Mucosa of stomach (tissue), 1 donor: ENCODE results near the gene MIDN.

Experiments
- H3K27me3 ChIP-seq: one replicate; pipeline ENCODE4 v1.7.0; 2013; ENCODE audit warnings: mild to moderate bottlenecking, low read length; ENCODE audit not compliant: control insufficient read depth, insufficient read depth
- H3K36me3 ChIP-seq: one replicate; pipeline ENCODE4 v1.7.0; 2013; ENCODE audit warnings: low read length; ENCODE audit not compliant: control insufficient read depth, insufficient read depth
- H3K4me1 ChIP-seq: one replicate; pipeline ENCODE4 v1.7.0; 2013; ENCODE audit warnings: mild to moderate bottlenecking, low read length; ENCODE audit not compliant: control insufficient read depth, insufficient read depth
- H3K4me3 ChIP-seq: one replicate; pipeline ENCODE4 v1.7.0; 2013; ENCODE audit warnings: low read length
- H3K9ac ChIP-seq: one replicate; pipeline ENCODE4 v1.7.0; 2013; ENCODE audit warnings: mild to moderate bottlenecking, low read length, moderate library complexity
- H3K9me3 ChIP-seq: one replicate; pipeline ENCODE4 v1.7.0; 2013; ENCODE audit warnings: mild to moderate bottlenecking, low read length, moderate library complexity; ENCODE audit not compliant: control insufficient read depth
- donor health status: Pancreatic carcinoma.

MIDN gene

DNA sequence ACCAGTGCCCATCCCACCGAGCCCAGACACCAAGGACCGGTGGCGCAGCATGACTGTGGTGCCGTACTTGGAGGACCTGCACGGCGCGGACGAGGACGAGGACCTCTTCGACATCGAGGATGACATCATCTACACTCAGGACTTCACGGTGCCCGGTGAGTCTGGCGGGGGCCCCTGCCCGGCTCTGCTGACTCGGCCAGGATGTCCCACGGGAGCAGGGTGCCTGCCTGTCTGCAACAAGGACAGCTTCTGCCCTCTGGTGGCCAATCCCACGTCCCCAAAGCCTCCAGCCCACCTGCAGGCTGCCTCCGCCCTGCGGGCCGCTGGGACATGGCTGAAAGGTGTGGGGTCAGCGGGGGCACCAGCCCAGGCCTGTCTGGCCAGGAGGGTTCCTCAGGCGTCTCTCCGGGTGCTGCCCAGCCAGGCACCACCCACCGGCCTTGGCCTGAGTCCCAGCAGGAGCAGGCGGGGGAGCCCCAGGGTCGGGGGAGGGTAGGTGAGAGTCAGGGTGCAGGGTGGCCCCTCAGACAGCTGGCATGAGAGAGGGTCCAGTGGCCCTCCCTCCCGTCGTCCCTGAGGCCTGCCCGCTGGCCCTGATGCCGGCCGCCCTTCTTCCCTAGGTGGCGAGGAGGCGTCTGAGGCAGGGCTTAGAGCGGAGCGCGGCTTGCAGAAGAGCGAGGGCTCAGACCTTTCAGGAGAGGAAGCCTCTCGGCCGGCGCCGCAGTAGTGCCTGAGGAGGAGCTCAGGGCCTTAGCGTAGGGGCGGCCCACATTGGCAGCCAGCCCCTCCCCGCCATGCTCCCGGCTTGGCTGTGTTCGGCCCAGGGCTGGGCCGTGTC is 25.1 kb upstream of the MIDN start:
- Histone ChIP-seq H3K4me1 (peaks cover 3% of the 10 kb centered on the region), H3K4me3 (no peak overlapping the region), H3K9ac (no peak overlapping the region), H3K36me3 (peaks cover 7% of the 10 kb centered on the region), H3K9me3 (no peaks in the 10 kb centered on the region), H3K27me3 (no peaks in the 10 kb centered on the region)

DNA sequence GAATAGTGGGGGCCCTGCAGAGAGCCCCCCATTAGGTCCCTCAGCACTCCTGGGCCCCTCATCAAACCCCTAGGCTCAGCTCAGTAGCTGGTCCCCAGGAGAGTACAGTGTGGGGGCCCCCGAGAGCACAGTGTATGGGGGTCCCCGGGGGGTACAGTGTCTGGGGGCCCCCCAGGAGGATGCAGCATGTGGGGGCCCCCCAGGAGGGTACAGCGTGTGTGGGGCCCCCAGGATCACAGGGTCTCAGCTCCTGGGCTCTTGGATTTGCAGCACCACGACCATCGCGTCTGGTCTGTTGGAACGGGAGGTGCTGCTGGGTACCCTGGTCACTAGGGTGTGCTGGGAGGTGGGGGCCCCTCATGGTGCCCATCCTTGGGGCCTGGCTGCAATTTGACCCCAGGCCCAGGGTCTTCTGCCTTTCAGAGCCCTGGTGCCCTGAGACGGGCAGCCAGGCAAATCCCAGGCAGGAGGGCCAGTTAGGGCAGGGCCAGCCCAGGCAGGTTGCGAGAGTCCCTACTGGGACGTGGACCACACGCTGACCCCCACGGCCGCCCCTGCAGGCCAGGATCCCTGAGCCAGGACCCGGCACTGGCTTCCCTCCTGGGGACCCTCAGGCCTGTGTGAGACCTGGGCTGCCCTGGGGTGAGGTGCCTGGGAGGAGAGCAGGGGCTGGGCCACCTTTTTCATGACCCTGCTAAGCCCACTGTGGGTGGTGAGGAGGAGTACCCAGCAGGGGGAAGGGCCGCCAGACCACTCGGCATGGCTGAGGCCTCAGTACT is 24.1 kb upstream of the MIDN start:
- H3K36me3 ChIP-seq = peaks cover 7% of the 10 kb centered on the region
- no peak overlapping the region for H3K9ac ChIP-seq
- H3K9me3 ChIP-seq = no peaks in the 10 kb centered on the region
- no peak overlapping the region for H3K4me3 ChIP-seq
- peaks cover 3% of the 10 kb centered on the region for H3K4me1 ChIP-seq
- H3K27me3 ChIP-seq = no peaks in the 10 kb centered on the region

DNA sequence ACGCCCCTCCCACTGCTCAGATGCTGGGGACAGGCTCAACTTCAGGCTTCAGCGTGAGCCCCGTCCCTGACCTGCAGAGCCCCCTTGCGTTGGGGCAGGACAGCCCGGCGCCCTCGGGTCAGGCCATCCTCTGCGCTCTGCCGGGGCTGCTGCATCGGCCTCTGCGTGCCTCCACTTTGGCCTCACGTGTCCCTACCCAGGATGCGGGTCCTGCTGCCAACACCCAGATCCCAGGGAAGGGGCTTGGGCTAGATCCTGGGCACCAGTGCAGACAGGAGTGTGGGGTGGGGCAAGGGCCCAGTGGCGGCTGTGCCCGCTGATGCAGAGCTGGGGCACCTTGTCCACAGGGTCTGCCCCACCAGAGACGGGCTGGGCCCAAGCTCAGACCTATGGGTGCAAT is 23.5 kb upstream of the MIDN start:
- no peaks in the 10 kb centered on the region for H3K27me3 ChIP-seq
- H3K4me3 ChIP-seq = no peak overlapping the region
- peaks cover 3% of the 10 kb centered on the region for H3K4me1 ChIP-seq
- no peak overlapping the region for H3K9ac ChIP-seq
- peaks cover 7% of the 10 kb centered on the region for H3K36me3 ChIP-seq
- H3K9me3 ChIP-seq = no peaks in the 10 kb centered on the region

DNA sequence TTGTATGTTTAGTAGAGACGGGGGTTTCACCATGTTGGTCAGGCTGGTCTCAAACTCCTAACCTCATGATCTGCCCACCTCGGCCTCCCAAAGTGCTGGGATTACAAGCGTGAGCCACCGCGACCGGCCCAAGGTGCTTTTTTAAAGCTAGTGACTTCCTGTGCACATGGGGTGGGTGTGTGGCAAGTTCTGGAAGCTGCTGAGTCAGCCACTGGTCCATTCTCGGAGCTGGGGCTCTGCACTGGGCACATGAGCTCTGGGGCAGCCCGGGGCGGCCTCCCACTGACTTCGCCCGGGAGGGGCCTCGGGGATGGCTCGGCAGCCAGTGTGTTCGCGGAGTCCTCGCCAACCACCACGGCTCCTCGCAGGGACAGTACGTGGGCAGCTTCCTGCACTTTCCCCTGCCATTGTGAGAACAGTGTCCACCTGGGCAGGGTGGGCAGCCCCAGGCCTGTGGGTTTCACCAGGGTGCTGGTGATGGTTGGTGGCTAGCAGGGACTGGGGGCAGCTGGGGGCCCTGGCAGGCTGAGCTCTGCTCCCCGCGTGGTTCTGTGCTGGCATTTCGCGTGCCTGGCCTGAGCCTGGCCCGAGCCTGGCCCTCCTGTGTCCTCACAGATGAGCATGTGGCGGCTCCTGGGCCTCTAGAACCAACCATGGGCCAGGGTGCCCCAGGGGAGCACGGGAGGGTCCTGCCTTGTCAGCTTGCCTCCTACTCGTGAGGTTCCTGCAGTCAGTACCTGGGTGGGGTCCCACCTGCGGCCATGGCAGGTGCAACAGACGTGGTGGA is 22.8 kb upstream of the MIDN start:
- Histone ChIP-seq H3K9ac (no peak overlapping the region), H3K4me3 (no peak overlapping the region), H3K4me1 (peaks cover 3% of the 10 kb centered on the region), H3K27me3 (no peaks in the 10 kb centered on the region), H3K36me3 (peaks cover 7% of the 10 kb centered on the region), H3K9me3 (no peaks in the 10 kb centered on the region)

DNA sequence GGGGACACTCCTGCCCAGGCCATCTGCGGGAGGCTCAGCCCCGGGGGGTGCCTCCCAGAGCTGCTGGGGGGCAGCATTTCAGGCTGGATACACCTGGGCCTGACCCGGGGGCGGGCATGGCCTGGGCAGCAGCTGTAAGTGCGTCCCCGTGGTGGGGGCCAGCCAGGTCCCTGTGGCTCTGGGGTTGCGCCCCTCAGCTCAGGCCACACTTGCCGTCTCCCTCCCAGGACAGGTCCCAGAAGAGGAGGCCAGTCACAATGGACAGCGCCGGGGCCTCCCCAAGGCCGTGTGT is 22.2 kb upstream of the MIDN start:
- Histone ChIP-seq H3K27me3 (no peaks in the 10 kb centered on the region), H3K4me3 (no peak overlapping the region), H3K9me3 (no peaks in the 10 kb centered on the region), H3K4me1 (peaks cover 3% of the 10 kb centered on the region), H3K36me3 (peaks cover 7% of the 10 kb centered on the region), H3K9ac (no peak overlapping the region)

DNA sequence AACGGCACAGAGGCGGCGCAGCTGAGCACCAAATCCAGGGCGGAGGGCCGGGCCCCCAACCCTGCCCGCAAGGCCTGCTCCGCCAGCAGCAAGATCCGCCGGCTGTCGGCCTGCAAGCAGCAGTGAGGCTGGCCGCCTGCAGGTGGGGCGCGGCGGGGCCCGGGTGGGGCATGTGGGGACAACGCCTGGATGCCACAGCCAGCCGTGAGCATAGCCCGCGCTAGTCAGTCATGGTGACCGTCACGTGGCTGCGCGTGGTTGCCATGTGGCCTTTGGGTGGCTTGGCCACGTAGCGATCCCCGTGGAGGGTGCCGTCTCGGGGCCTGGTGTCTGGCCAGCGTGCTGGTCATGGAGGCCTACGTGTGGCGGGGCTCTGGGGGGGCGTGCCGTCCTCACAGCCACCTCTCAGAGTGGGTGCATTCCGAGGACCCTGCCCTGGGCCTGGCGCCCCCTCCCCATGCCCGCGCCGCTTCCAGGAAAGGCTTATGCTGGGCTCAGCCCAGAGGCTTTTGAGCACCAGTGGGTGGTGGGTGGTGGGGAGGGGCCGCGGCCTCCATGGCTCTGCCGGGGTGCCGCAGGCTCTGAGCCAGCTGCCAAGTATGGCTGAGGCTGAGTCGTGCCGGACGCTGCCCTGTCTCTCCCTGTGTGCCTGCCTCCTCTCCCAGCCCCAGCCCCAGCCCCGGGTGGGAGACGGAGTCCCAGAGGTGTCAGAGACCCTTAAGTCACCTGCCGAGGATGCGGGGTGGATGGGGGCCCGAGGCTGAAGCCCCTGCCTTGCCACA is 21.7 kb upstream of the MIDN start:
- H3K27me3 ChIP-seq = no peaks in the 10 kb centered on the region
- peaks cover 7% of the 10 kb centered on the region for H3K36me3 ChIP-seq
- peaks cover 7% of the 10 kb centered on the region for H3K4me1 ChIP-seq
- no peak overlapping the region for H3K4me3 ChIP-seq
- no peaks in the 10 kb centered on the region for H3K9me3 ChIP-seq
- no peak overlapping the region for H3K9ac ChIP-seq

DNA sequence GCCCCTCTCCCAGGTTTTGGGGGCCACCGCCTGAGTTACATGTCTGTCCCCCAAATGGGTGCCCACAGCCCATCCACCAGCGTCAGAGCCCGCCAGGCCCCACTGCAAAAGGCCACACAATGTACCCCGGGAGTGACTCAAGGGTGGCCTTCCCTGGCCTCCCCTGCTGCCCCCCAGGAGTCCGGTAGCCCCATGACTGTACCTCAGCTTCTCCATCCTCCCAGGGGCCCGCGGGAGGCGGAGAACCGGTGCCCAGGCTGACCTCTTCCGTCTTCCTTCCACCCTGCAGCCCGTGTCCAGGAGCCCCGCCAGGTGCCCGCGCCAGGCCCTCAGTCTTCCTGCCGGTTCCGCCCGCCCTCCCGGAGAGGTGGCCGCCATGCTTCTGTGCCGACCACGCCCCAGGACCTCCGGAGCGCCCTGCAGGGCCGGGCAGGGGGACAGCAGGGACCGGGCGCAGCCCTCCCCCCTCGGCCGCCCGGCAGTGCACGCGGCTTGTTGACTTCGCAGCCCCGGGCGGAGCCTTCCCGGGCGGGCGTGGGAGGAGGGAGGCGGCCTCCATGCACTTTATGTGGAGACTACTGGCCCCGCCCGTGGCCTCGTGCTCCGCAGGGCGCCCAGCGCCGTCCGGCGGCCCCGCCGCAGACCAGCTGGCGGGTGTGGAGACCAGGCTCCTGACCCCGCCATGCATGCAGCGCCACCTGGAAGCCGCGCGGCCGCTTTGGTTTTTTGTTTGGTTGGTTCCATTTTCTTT is 20.9 kb upstream of the MIDN start:
- Histone ChIP-seq H3K4me3 (no peak overlapping the region), H3K27me3 (peaks cover 2% of the 10 kb centered on the region), H3K4me1 (peaks cover 15% of the 10 kb centered on the region), H3K9ac (no peak overlapping the region), H3K9me3 (no peaks in the 10 kb centered on the region), H3K36me3 (peaks cover 7% of the 10 kb centered on the region)

DNA sequence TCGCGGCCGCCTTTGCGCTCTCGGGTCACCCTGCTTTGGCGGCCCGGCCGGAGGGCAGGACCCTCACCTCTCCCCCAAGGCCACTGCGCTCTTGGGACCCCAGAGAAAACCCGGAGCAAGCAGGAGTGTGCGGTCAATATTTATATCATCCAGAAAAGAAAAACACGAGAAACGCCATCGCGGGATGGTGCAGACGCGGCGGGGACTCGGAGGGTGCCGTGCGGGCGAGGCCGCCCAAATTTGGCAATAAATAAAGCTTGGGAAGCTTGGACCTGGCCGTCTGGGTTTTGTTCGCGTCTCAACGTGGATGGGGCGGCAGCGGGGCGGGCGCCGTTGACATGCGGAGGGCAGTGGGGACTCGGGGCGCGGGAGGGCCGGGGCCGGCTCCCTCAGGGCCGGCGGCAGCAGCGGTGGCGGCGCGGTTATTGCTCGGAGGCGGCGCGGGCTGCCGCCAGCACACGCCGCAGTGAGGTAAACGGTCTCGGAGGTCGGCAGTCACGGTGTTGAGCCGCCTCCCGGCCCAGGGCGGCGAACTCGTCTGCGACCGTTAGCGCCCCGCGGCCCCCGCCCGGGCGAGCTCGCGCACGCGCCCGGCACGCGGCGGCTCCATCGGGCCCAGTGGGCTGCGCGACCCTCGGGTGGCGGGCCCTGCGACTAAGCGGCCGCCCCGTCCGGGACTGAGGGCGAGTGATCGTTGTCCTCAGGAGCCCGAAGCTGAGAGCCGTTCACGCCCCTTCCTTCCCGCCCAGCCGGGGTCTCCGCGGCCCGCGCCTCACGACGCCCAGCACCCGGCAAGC is 20.0 kb upstream of the MIDN start:
- Histone ChIP-seq H3K27me3 (peaks cover 5% of the 10 kb centered on the region), H3K36me3 (no peaks in the 10 kb centered on the region), H3K9me3 (no peaks in the 10 kb centered on the region), H3K4me1 (peaks cover 23% of the 10 kb centered on the region), H3K9ac (no peak overlapping the region), H3K4me3 (no peak overlapping the region)

DNA sequence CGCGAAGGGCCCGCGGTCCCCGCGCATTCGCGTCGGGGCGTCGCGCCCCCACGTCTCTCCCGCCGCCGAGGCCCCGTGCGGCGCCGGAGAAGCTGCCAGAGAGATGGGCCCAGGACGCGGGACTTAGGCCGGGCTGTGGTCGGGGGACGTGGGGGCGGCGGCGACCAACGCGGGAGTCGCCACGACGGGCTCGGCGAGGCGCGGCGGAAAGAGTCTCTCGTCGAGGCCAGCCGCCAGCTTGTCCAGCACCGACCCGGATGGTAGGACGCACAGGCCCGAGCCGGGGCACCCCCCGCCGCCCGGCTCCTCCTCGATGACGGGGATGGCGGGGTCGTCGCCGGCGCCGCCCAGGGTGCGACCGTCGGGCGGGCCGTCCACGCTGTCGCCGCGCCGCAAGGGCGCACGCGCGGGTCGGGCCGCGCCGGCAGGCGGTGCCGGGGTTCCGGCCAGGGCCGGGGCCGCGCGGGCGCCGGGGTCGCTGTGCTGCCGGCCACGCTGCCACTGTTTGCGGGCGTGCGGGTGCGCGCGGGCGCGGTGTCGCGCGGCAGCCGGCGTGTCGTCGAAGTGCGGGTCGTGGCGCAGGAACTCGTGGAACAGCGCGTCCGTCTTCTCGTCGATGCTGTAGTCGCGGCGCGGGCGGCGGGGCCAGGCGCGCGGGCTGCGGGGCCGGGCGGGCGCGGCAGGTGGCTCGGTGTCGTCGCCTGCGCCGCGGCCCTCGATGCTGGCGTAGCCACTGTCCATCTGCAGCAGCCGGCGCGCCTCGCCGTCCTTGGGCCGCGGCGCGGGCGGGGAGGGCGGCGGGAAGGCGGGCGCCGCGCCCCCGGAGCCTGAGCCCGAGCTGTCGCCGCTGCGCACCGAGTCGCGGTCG is 19.1 kb upstream of the MIDN start:
- Histone ChIP-seq H3K27me3 (peaks cover 5% of the 10 kb centered on the region), H3K4me1 (peaks cover 28% of the 10 kb centered on the region), H3K4me3 (no peak overlapping the region), H3K9ac (no peak overlapping the region), H3K9me3 (no peaks in the 10 kb centered on the region), H3K36me3 (no peaks in the 10 kb centered on the region)
